HTR-8/SVneo (cell line): ENCODE data around the gene USH1C.

Experiments used
- DNase-seq: peaks from one replicate; pipeline ENCODE4 v3.0.0; 2011; ENCODE audit warnings: low spot score, mixed read lengths; ENCODE audit not compliant: insufficient read length
- FAIRE-seq: peaks from 2 replicates; lab custom pipeline; 2011; peaks lifted over from hg19 to GRCh38; lab: Jason Lieb, UNC

The USH1C gene

GRCh38 chr11:17446482-17446881 lies 97.7 kb downstream of the USH1C start:
- no peak for DNase-seq
- no peak for FAIRE-seq

GRCh38 chr11:17445240-17445795 lies 98.9 kb downstream of the USH1C start:
- DNase-seq (no peak), FAIRE-seq (no peak)

GRCh38 chr11:17443926-17444690 lies 100.1 kb downstream of the USH1C start:
- FAIRE-seq (no peak), DNase-seq (no peak)
